ENCODE results near the gene KCTD18. TPM values are rescaled to one million over a fixed set of nuclear protein-coding genes. Genes with fewer than 3 reads are reported as not detected.

Gene KCTD18
- total RNA-seq, 4 donors from 2014 or later: 23.7 to 33.8 (median 28.8) TPM

GRCh38 chr2:200515155-200515554, 5.3 kb upstream of the KCTD18 start:
- H3K4me3 ChIP-seq: no peak overlapping the region
- ATAC-seq: no peak
- peaks cover 0 to 7% (median 0%) of the 10 kb centered on the region in 3 donors for H3K4me1 ChIP-seq
- no peaks in the 10 kb centered on the region for H3K36me3 ChIP-seq
- H3K27me3 ChIP-seq: peaks cover 27% of the 10 kb centered on the region
- 11 to 25% methylated on average over 1 of the region's 1 CpG for WGBS, 2 donors (ENCODE audit: low coverage in 1 of 2)
- no peak for TF ChIP-seq CTCF (IDR thresholded peaks at IDR 0.05)
- no peak for TF ChIP-seq POLR2A (IDR thresholded peaks at IDR 0.05)
- TF ChIP-seq EP300 (IDR thresholded peaks at IDR 0.05): no peak
- no peak for TF ChIP-seq POLR2AphosphoS5 (IDR thresholded peaks at IDR 0.05)
- no peaks in the 10 kb centered on the region for H3K9me3 ChIP-seq
- H3K27ac ChIP-seq: no peak overlapping the region

- peak overlapping the region; percentile 74 to 92 (median 88) for H3K27ac ChIP-seq
- peaks cover 0 to 20% of the 10 kb centered on the region in 2 donors for H3K36me3 ChIP-seq
- H3K27me3 ChIP-seq: peaks cover 22% of the 10 kb centered on the region
- TF ChIP-seq POLR2AphosphoS5 (IDR thresholded peaks at IDR 0.05): no peak
- no peak for TF ChIP-seq POLR2A (IDR thresholded peaks at IDR 0.05)
- TF ChIP-seq CTCF (IDR thresholded peaks at IDR 0.05): no peak
- no peak for TF ChIP-seq EP300 (IDR thresholded peaks at IDR 0.05)
- 25 to 32% methylated on average over 5 to 6 of the region's 8 CpGs for WGBS, 2 donors (ENCODE audit: low coverage in 1 of 2)
- no peaks in the 10 kb centered on the region for H3K9me3 ChIP-seq
- H3K4me3 ChIP-seq: peak overlapping the region; percentile 89 to 90
- peaks cover 0 to 19% (median 0%) of the 10 kb centered on the region in 3 donors for H3K4me1 ChIP-seq
- ATAC-seq: no peak
These were observed 645 bp downstream of the KCTD18 start for GRCh38 chr2:200509235-200509611.

- TF ChIP-seq POLR2A (IDR thresholded peaks at IDR 0.05): no peak
- TF ChIP-seq EP300 (IDR thresholded peaks at IDR 0.05): no peak
- no peak for ATAC-seq
- H3K4me1 ChIP-seq: peaks cover 0 to 19% (median 0%) of the 10 kb centered on the region in 3 donors
These were observed 2.7 kb downstream of the KCTD18 start for GRCh38 chr2:200507179-200507578.

GRCh38 chr2:200506679-200507078, 3.2 kb downstream of the KCTD18 start:
- no peaks in the 10 kb centered on the region for H3K27me3 ChIP-seq
- no peak for TF ChIP-seq POLR2AphosphoS5 (IDR thresholded peaks at IDR 0.05)
- TF ChIP-seq EP300 (IDR thresholded peaks at IDR 0.05): no peak
- TF ChIP-seq CTCF (IDR thresholded peaks at IDR 0.05): no peak
- TF ChIP-seq POLR2A (IDR thresholded peaks at IDR 0.05): no peak
- no peak for ATAC-seq
- peaks cover 0 to 19% (median 0%) of the 10 kb centered on the region in 3 donors for H3K4me1 ChIP-seq
- no peak overlapping the region for H3K4me3 ChIP-seq
- peaks cover 0 to 42% of the 10 kb centered on the region in 2 donors for H3K36me3 ChIP-seq
- no peaks in the 10 kb centered on the region for H3K9me3 ChIP-seq
- H3K27ac ChIP-seq: no peak overlapping the region
- 80 to 82% methylated on average over 7 to 8 of the region's 9 CpGs for WGBS, 2 donors (ENCODE audit: low coverage in 1 of 2)

More at GRCh38 chr2:200507179-200507578, 2.7 kb downstream of the KCTD18 start:
- no peak overlapping the region for H3K4me3 ChIP-seq
- no peaks in the 10 kb centered on the region for H3K9me3 ChIP-seq
- WGBS, 2 donors (ENCODE audit: low coverage in 1 of 2): 83 to 91% methylated on average over 2 of the region's 2 CpGs
- H3K27ac ChIP-seq: no peak overlapping the region
- H3K36me3 ChIP-seq: peaks cover 0 to 40% of the 10 kb centered on the region in 2 donors
- peaks cover 4% of the 10 kb centered on the region for H3K27me3 ChIP-seq

- H3K36me3 ChIP-seq: peaks cover 3 to 60% of the 10 kb centered on the region in 2 donors
- ATAC-seq: no peak
- no peaks in the 10 kb centered on the region for H3K4me1 ChIP-seq
- H3K9me3 ChIP-seq: no peaks in the 10 kb centered on the region
- no peak overlapping the region for H3K27ac ChIP-seq
- no peak overlapping the region for H3K4me3 ChIP-seq
- TF ChIP-seq POLR2A (IDR thresholded peaks at IDR 0.05) (no peak), POLR2AphosphoS5 (IDR thresholded peaks at IDR 0.05) (no peak), CTCF (IDR thresholded peaks at IDR 0.05) (no peak), EP300 (IDR thresholded peaks at IDR 0.05) (no peak)
- no peaks in the 10 kb centered on the region for H3K27me3 ChIP-seq
- 92 to 94% methylated on average over 4 to 5 of the region's 5 CpGs for WGBS, 2 donors (ENCODE audit: low coverage in 1 of 2)
These were observed 7.7 kb downstream of the KCTD18 start for GRCh38 chr2:200502196-200502595.
